Measurements from ENCODE around the gene RPGR.

RPGR gene

GRCh38 chrX:38371641-38372040 lies 44.3 kb upstream of the RPGR start:
- no peak for TF ChIP-seq CTCF (conservative IDR thresholded peaks at IDR 0.05; ENCODE audit: low read depth, low read length)
- no peaks in the 10 kb centered on the region for H3K79me2 ChIP-seq (ENCODE audit: insufficient read depth, low read depth)
- no peak overlapping the region for H2AFZ ChIP-seq (ENCODE audit: low read depth)
- H3K27me3 ChIP-seq (ENCODE audit: insufficient read depth, low read depth), result no peaks in the 10 kb centered on the region
- H3K27ac ChIP-seq, result no peak overlapping the region
- no peak overlapping the region for H3K9ac ChIP-seq
- no peaks in the 10 kb centered on the region for H3K4me1 ChIP-seq (ENCODE audit: low read depth, poor library complexity, severe bottlenecking)
- no peak overlapping the region for H3K4me3 ChIP-seq (IDR thresholded peaks at IDR 0.05; ENCODE audit: insufficient read depth, low read depth, low read length)
- no peak overlapping the region for H3K4me2 ChIP-seq
- no peaks in the 10 kb centered on the region for H4K20me1 ChIP-seq (ENCODE audit: insufficient read depth)
- no peaks in the 10 kb centered on the region for H3K36me3 ChIP-seq (ENCODE audit: insufficient read depth)

GRCh38 chrX:38368774-38369173 lies 41.5 kb upstream of the RPGR start:
- Histone ChIP-seq H3K4me1 (ENCODE audit: low read depth, poor library complexity, severe bottlenecking) (no peaks in the 10 kb centered on the region), H3K79me2 (ENCODE audit: insufficient read depth, low read depth) (no peaks in the 10 kb centered on the region), H3K27ac (no peak overlapping the region), H2AFZ (ENCODE audit: low read depth) (no peak overlapping the region), H3K4me2 (no peak overlapping the region), H4K20me1 (ENCODE audit: insufficient read depth) (no peaks in the 10 kb centered on the region), H3K36me3 (ENCODE audit: insufficient read depth) (no peaks in the 10 kb centered on the region), H3K9ac (no peak overlapping the region), H3K27me3 (ENCODE audit: insufficient read depth, low read depth) (no peaks in the 10 kb centered on the region), H3K4me3 (IDR thresholded peaks at IDR 0.05; ENCODE audit: insufficient read depth, low read depth, low read length) (no peak overlapping the region)
- no peak for TF ChIP-seq CTCF (conservative IDR thresholded peaks at IDR 0.05; ENCODE audit: low read depth, low read length)

- H3K4me1 ChIP-seq (ENCODE audit: low read depth, poor library complexity, severe bottlenecking), result no peaks in the 10 kb centered on the region
- H3K36me3 ChIP-seq (ENCODE audit: insufficient read depth), result no peaks in the 10 kb centered on the region
- no peak for TF ChIP-seq CTCF (conservative IDR thresholded peaks at IDR 0.05; ENCODE audit: low read depth, low read length)
- no peaks in the 10 kb centered on the region for H4K20me1 ChIP-seq (ENCODE audit: insufficient read depth)
- H3K4me2 ChIP-seq, result no peak overlapping the region
- no peaks in the 10 kb centered on the region for H3K27me3 ChIP-seq (ENCODE audit: insufficient read depth, low read depth)
- H3K9ac ChIP-seq, result no peak overlapping the region
- no peak overlapping the region for H3K27ac ChIP-seq
- H2AFZ ChIP-seq (ENCODE audit: low read depth), result no peak overlapping the region
- H3K4me3 ChIP-seq (IDR thresholded peaks at IDR 0.05; ENCODE audit: insufficient read depth, low read depth, low read length), result no peak overlapping the region
- no peaks in the 10 kb centered on the region for H3K79me2 ChIP-seq (ENCODE audit: insufficient read depth, low read depth)
Measured at GRCh38 chrX:38365954-38366353, 38.6 kb upstream of the RPGR start.

- no peaks in the 10 kb centered on the region for H3K27me3 ChIP-seq (ENCODE audit: insufficient read depth, low read depth)
- H3K4me1 ChIP-seq (ENCODE audit: low read depth, poor library complexity, severe bottlenecking), result no peaks in the 10 kb centered on the region
- H3K36me3 ChIP-seq (ENCODE audit: insufficient read depth), result no peaks in the 10 kb centered on the region
- no peaks in the 10 kb centered on the region for H3K79me2 ChIP-seq (ENCODE audit: insufficient read depth, low read depth)
- no peak overlapping the region for H2AFZ ChIP-seq (ENCODE audit: low read depth)
- no peak overlapping the region for H3K4me2 ChIP-seq
- H3K4me3 ChIP-seq (IDR thresholded peaks at IDR 0.05; ENCODE audit: insufficient read depth, low read depth, low read length), result no peak overlapping the region
- H3K27ac ChIP-seq, result no peak overlapping the region
- H3K9ac ChIP-seq, result no peak overlapping the region
- no peak for TF ChIP-seq CTCF (conservative IDR thresholded peaks at IDR 0.05; ENCODE audit: low read depth, low read length)
- no peaks in the 10 kb centered on the region for H4K20me1 ChIP-seq (ENCODE audit: insufficient read depth)
Measured at GRCh38 chrX:38363046-38363445, 35.7 kb upstream of the RPGR start.

All from KMS-11 (cell line).